ENCODE measurements around the gene DLGAP4. TPM values are rescaled to one million over a fixed set of nuclear protein-coding genes. Genes with fewer than 3 reads are reported as not detected.

DLGAP4 gene
- total RNA-seq, 1 donor: 18.1 TPM

DNA sequence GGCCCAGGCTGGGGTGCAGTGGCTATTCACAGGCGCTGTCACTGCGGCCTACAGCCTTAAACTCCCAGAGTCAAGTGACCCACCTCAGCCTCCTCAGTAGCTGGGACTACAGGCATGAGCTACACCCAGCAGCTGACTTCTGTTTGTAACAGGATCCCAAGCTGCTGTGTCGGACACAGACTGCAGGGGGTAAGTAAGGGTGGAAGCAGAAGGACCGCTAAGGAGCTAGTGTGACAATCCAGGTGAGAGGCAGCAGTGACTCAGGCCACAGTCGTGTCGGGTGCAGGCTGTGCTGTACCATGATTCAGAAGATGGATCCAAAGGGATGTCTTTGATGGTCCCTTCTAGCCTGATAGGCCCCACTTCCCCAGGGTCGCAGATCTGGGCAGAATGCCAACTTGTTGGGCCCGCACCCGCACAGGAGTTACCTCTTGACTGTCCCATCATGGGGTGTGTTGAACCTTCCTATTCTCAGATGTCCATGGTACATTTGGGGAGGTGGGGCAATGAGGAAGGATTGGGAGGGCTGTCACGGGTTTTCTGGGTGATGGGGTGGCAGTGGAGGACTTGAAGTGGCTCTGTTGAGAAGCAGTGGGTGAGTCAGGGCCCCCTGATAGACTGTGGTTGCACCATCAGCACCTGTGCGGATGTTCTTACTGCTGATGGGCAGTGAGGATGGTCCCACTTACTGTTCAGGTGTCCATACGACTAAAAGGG is 44.6 kb upstream of the DLGAP4 start:
- H3K36me3 ChIP-seq (ENCODE audit: insufficient read depth, low read length): peaks cover 4% of the 10 kb centered on the region
- H3K27me3 ChIP-seq (ENCODE audit: insufficient read depth, low read length): no peaks in the 10 kb centered on the region
- H3K79me2 ChIP-seq (ENCODE audit: insufficient read depth, low read length): no peaks in the 10 kb centered on the region
- no peaks in the 10 kb centered on the region for H4K20me1 ChIP-seq (ENCODE audit: insufficient read depth, low read length)
- TF ChIP-seq, protein P1, sequence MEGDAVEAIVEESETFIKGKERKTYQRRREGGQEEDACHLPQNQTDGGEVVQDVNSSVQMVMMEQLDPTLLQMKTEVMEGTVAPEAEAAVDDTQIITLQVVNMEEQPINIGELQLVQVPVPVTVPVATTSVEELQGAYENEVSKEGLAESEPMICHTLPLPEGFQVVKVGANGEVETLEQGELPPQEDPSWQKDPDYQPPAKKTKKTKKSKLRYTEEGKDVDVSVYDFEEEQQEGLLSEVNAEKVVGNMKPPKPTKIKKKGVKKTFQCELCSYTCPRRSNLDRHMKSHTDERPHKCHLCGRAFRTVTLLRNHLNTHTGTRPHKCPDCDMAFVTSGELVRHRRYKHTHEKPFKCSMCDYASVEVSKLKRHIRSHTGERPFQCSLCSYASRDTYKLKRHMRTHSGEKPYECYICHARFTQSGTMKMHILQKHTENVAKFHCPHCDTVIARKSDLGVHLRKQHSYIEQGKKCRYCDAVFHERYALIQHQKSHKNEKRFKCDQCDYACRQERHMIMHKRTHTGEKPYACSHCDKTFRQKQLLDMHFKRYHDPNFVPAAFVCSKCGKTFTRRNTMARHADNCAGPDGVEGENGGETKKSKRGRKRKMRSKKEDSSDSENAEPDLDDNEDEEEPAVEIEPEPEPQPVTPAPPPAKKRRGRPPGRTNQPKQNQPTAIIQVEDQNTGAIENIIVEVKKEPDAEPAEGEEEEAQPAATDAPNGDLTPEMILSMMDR (IDR thresholded peaks at IDR 0.05; ENCODE audit: extremely low read depth, low read depth, low read length): no peak
- H3K4me2 ChIP-seq (ENCODE audit: insufficient read depth, low read length): no peak overlapping the region
- DNase-seq (ENCODE audit: insufficient read length, low spot score, missing footprints): peak; percentile 53
- H3K27ac ChIP-seq (ENCODE audit: low read depth, low read length): no peak overlapping the region
- no peaks in the 10 kb centered on the region for H3K4me1 ChIP-seq (ENCODE audit: insufficient read depth, low read length)
- H3K9me3 ChIP-seq (ENCODE audit: low read depth, low read length): no peaks in the 10 kb centered on the region
- H3K4me3 ChIP-seq (ENCODE audit: insufficient read depth, low read length): no peak overlapping the region
- H2AFZ ChIP-seq (ENCODE audit: low read length): no peak overlapping the region

DNA sequence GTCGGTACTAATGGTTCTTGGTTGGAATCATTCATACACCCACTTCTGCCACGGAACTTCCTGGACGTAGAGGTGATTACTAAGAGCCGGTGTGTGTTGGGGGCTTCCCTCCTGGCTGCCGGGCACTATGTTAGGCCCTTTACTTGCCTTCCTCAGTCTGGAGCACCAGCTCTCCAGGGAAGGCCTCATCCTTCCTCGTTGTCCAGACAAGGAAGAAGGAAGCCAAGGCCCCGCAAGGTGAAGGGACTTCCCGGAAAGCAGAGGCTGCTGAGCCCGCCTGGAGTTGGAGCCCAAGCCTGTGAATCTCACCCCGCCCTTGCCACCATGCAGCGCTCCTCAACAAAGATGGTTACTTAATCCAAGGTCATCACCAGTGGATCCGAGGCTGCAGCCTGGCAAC is 43.7 kb upstream of the DLGAP4 start:
- H3K9me3 ChIP-seq (ENCODE audit: low read depth, low read length): no peaks in the 10 kb centered on the region
- H3K36me3 ChIP-seq (ENCODE audit: insufficient read depth, low read length): no peaks in the 10 kb centered on the region
- H3K79me2 ChIP-seq (ENCODE audit: insufficient read depth, low read length): no peaks in the 10 kb centered on the region
- no peak overlapping the region for H3K27ac ChIP-seq (ENCODE audit: low read depth, low read length)
- H2AFZ ChIP-seq (ENCODE audit: low read length): no peak overlapping the region
- TF ChIP-seq, protein P1 (IDR thresholded peaks at IDR 0.05; ENCODE audit: extremely low read depth, low read depth, low read length): no peak
- no peak overlapping the region for H3K4me3 ChIP-seq (ENCODE audit: insufficient read depth, low read length)
- H3K4me2 ChIP-seq (ENCODE audit: insufficient read depth, low read length): no peak overlapping the region
- no peaks in the 10 kb centered on the region for H3K4me1 ChIP-seq (ENCODE audit: insufficient read depth, low read length)
- no peaks in the 10 kb centered on the region for H4K20me1 ChIP-seq (ENCODE audit: insufficient read depth, low read length)
- DNase-seq (ENCODE audit: insufficient read length, low spot score, missing footprints): peak; percentile 35
- no peaks in the 10 kb centered on the region for H3K27me3 ChIP-seq (ENCODE audit: insufficient read depth, low read length)

DNA sequence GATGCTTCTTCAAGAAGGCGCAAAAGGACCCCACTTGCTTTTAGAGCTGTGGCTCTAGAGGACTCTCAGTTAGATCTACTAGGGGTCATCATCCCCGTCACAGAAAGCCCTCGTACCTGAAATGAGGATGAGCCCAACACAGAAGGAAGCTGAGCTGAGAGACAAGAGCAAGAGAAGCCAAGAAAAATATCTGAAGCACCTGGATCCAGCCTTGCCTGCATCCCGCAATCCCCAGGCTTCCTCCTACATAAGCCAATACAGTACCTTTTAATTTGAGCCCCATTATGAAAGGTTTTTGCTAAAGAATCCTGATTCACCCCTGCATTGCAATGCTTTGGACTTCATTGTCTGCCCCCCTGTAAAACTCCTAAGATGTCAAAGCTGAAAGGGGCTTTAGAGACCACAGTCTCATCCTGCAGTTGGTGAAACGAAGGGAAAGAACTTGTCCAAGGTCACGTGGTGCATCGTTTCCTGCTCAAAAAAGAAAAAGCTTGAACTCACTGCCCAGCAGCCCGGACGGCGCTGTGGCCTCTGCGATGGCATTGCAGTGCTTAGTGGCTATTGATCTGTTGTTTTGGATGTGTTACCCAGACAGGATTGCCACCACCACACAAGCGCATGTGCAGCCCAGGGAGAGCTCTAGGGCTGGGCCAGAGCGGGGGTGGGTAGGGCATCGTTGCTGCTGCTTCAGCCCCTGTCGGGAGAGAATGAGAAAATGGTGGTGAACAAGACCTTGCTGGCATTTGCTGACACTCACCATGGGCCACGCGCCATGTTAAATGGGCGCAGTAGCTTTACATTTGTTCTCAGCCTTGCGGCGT is 41.5 kb upstream of the DLGAP4 start:
- H3K4me3 ChIP-seq (ENCODE audit: insufficient read depth, low read length): no peak overlapping the region
- H3K4me2 ChIP-seq (ENCODE audit: insufficient read depth, low read length): no peak overlapping the region
- TF ChIP-seq, protein P1 (IDR thresholded peaks at IDR 0.05; ENCODE audit: extremely low read depth, low read depth, low read length): no peak
- DNase-seq (ENCODE audit: insufficient read length, low spot score, missing footprints): no peak
- no peak overlapping the region for H3K27ac ChIP-seq (ENCODE audit: low read depth, low read length)
- H3K36me3 ChIP-seq (ENCODE audit: insufficient read depth, low read length): no peaks in the 10 kb centered on the region
- H3K4me1 ChIP-seq (ENCODE audit: insufficient read depth, low read length): no peaks in the 10 kb centered on the region
- no peaks in the 10 kb centered on the region for H3K27me3 ChIP-seq (ENCODE audit: insufficient read depth, low read length)
- no peaks in the 10 kb centered on the region for H3K79me2 ChIP-seq (ENCODE audit: insufficient read depth, low read length)
- no peaks in the 10 kb centered on the region for H3K9me3 ChIP-seq (ENCODE audit: low read depth, low read length)
- H4K20me1 ChIP-seq (ENCODE audit: insufficient read depth, low read length): no peaks in the 10 kb centered on the region
- H2AFZ ChIP-seq (ENCODE audit: low read length): no peak overlapping the region

DNA sequence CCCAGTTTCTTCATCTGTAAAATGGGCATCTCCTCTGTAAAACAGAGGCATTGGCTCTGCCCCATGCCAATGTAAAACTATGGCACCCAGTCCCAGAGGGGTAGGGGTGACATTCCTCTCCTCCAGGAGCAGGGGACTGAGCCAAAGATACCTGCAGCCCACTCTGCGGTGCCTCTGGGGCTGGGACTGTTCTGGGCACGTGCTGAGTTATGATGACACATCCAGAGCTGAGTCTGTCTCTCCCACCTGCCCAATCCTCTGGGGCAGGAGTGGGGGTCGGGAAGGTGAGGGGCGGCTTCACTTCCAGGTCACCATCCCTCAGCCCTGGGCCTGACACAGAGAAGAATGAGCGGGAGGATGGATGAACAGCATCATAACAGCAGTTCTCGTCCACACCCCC is 40.0 kb upstream of the DLGAP4 start:
- Histone ChIP-seq H3K79me2 (ENCODE audit: insufficient read depth, low read length) (no peaks in the 10 kb centered on the region), H3K4me3 (ENCODE audit: insufficient read depth, low read length) (no peak overlapping the region), H3K4me1 (ENCODE audit: insufficient read depth, low read length) (no peaks in the 10 kb centered on the region), H3K4me2 (ENCODE audit: insufficient read depth, low read length) (no peak overlapping the region), H3K27ac (ENCODE audit: low read depth, low read length) (no peak overlapping the region), H2AFZ (ENCODE audit: low read length) (no peak overlapping the region), H4K20me1 (ENCODE audit: insufficient read depth, low read length) (no peaks in the 10 kb centered on the region), H3K27me3 (ENCODE audit: insufficient read depth, low read length) (peaks cover 3% of the 10 kb centered on the region), H3K36me3 (ENCODE audit: insufficient read depth, low read length) (no peaks in the 10 kb centered on the region), H3K9me3 (ENCODE audit: low read depth, low read length) (no peaks in the 10 kb centered on the region)
- no peak for DNase-seq (ENCODE audit: insufficient read length, low spot score, missing footprints)
- TF ChIP-seq, protein P1 (IDR thresholded peaks at IDR 0.05; ENCODE audit: extremely low read depth, low read depth, low read length): no peak

Measured in osteoblast (primary cell).